Ascending aorta (tissue), 2 donors: ENCODE results near the gene DIPK1B. TPM values are rescaled to one million over a fixed set of nuclear protein-coding genes. Genes with fewer than 3 reads are reported as not detected.

Experiments
- DNase-seq, 2 donors: peaks; one replicate each; pipeline ENCODE4 v3.0.0-alpha.2; 2019; ENCODE audit warnings: low spot score in 2 of 2
- H3K27ac ChIP-seq, 2 donors: fragments of 200-600 bp; sonication (generic); one replicate each; pipeline ENCODE4 v1.5.1; 2016 to 2017; ENCODE audit warnings: mild to moderate bottlenecking in 1 of 2
- H3K27me3 ChIP-seq: fragments of 200-600 bp; sonication (generic); one replicate; pipeline ENCODE4 v1.5.1; 2017
- H3K36me3 ChIP-seq, 2 donors: fragments of 200-600 bp; sonication (generic); one replicate each; pipeline ENCODE4 v1.5.1; 2016
- H3K4me1 ChIP-seq, 2 donors: fragments of 200-600 bp; sonication (generic); one replicate each; pipeline ENCODE4 v1.5.1; 2016 to 2017; ENCODE audit warnings: mild to moderate bottlenecking in 1 of 2
- H3K4me3 ChIP-seq, 2 donors: fragments of 200-600 bp; sonication (generic); one replicate each; pipeline ENCODE4 v1.5.1; 2016 to 2017; ENCODE audit warnings: mild to moderate bottlenecking in 1 of 2
- H3K9me3 ChIP-seq, 2 donors: fragments of 200-600 bp; sonication (generic); one replicate each; pipeline ENCODE4 v1.5.1; 2016
- intact Hi-C: fragments of 100-400 bp; cut with DNase I; formaldehyde crosslinking; loops from one replicate; pipeline ENCODE4 v1.15.1; 2023
- total RNA-seq: library from RNA; depleted of rRNA; stranded (reverse); fragments of >200 nt; gene quantifications from one replicate; pipeline ENCODE4 v1.1.0, GENCODE V29; 2016
- TF ChIP-seq, protein P1 (sequence below), 3 experiments: fragments of 200-600 bp in 2 of 3; fragments of 450-650 bp in 1 of 3; sonication (generic) in 2 of 3; IDR thresholded peaks; one replicate each; pipeline ENCODE4 v1.5.1; 2016 to 2019; ENCODE audit warnings: antibody characterized with exemption in 3 of 3, mild to moderate bottlenecking in 1 of 3, moderate library complexity in 1 of 3

DIPK1B gene
- total RNA-seq, 1 donor from 2014 or later, result 86.2 TPM

DNA sequence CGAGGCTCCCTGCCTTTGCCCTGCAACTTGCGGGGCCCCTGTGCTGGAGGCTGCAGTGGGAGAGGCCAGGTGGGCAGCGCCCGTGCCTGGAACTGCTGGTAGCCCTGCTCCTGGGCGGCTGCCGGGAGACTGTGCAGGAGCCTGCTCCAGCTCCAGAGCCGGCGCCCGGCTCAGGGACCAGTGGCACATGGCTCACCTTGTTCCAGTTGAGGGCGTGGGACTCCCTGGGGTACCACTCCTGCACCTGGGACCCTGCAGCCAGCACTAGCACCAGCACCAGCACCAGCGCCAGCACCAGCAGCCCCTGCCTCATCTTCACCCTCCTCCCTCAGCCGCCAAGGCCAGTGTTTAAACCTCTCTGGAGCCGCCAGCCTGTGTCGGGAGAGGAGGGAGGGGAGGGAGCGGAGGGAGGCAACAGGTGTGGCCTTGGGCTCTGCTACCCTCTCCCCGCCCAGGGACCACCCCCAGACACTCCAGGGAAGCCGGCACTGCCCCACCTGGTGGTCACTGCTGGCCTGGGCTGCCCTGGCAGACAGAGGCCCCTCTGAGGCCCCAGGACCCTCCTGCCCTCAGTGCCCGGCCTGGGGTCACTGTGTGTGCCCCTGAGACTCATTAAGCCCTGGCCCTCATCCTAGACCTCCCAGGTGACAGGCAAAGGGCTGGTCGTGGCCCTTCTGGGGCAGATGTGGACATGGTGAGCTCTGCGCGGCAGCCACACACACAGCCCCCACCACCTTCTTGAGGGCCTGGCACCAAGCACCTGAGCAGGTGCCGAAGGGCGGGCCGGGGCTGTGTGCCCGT is 30.4 kb downstream of the DIPK1B start, which contains the start of gene LCN10:
Gene LCN10 (minus strand): TSS at position 350 of the 801 bp plus-strand sequence. CDS start 37 bp downstream, at position 313.
- TF ChIP-seq, protein P1, sequence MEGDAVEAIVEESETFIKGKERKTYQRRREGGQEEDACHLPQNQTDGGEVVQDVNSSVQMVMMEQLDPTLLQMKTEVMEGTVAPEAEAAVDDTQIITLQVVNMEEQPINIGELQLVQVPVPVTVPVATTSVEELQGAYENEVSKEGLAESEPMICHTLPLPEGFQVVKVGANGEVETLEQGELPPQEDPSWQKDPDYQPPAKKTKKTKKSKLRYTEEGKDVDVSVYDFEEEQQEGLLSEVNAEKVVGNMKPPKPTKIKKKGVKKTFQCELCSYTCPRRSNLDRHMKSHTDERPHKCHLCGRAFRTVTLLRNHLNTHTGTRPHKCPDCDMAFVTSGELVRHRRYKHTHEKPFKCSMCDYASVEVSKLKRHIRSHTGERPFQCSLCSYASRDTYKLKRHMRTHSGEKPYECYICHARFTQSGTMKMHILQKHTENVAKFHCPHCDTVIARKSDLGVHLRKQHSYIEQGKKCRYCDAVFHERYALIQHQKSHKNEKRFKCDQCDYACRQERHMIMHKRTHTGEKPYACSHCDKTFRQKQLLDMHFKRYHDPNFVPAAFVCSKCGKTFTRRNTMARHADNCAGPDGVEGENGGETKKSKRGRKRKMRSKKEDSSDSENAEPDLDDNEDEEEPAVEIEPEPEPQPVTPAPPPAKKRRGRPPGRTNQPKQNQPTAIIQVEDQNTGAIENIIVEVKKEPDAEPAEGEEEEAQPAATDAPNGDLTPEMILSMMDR (IDR thresholded peaks at IDR 0.05), result no peak
- Histone ChIP-seq H3K9me3 (no peaks in the 10 kb centered on the region), H3K36me3 (no peaks in the 10 kb centered on the region), H3K4me3 (no peak within 1 kb of the TSS), H3K27me3 (peaks cover 10% of the 10 kb centered on the region), H3K27ac (no peak within 1 kb of the TSS), H3K4me1 (no peaks in the 10 kb centered on the region)
- no peak for DNase-seq
- intact Hi-C loops, result no loop called here

DNA sequence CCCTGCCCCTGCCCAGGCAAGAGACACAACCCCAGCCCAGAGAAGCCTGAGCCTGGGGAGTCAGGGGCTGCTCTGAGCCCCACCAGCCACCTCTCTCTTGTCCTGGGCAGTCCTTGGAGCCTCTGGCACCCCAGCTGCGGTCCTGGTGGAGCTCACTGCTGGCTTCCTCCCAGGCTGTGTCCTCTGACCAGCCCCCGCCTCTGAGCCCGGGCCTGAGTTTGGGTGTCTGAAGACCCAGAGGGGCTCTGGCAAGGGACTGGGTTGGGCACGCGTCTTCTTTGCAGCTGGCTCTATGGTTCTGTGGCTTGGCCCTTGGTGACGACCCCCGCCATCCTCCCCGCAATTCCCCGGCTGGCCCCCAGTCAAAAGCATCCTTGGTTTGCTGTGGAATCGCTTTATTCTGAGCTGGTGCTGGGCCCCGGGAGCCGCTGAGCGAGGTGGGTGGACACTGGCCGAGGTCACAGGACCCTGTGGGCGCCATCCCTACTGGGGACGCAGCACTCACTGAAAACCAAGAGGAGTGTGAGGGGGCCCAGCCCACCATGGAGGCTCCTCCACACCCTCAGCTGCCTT is 31.4 kb downstream of the DIPK1B start:
- Histone ChIP-seq H3K4me1 (no peaks in the 10 kb centered on the region), H3K36me3 (no peaks in the 10 kb centered on the region), H3K27me3 (peaks cover 10% of the 10 kb centered on the region), H3K9me3 (no peaks in the 10 kb centered on the region), H3K27ac (no peak overlapping the region), H3K4me3 (no peak overlapping the region)
- TF ChIP-seq, protein P1 (IDR thresholded peaks at IDR 0.05), result no peak
- intact Hi-C loops, result no loop called here
- no peak for DNase-seq

DNA sequence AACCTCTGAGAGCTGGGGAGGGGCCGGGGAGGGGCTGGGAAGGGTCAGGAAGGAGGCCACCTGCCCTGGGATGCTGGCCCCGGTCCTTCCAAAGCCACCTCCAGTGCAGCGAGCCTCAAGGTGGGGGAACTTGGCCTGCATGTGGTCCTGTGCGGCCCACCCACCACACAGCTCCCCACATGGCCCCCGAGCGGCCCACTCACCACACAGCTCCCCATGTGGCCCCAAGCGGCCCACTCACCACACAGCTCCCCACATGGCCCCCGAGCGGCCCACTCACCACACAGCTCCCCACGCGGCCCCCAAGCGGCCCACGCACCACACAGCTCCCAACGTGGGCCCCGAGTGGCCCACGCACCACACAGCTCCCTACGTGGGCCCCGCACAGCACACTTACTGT is 32.4 kb downstream of the DIPK1B start:
- H3K27ac ChIP-seq, result no peak overlapping the region
- no peak for DNase-seq
- TF ChIP-seq, protein P1 (IDR thresholded peaks at IDR 0.05), result no peak
- no peaks in the 10 kb centered on the region for H3K4me1 ChIP-seq
- H3K27me3 ChIP-seq, result peaks cover 10% of the 10 kb centered on the region
- no peaks in the 10 kb centered on the region for H3K9me3 ChIP-seq
- intact Hi-C loops, result no loop called here
- H3K36me3 ChIP-seq, result no peaks in the 10 kb centered on the region
- no peak overlapping the region for H3K4me3 ChIP-seq

DNA sequence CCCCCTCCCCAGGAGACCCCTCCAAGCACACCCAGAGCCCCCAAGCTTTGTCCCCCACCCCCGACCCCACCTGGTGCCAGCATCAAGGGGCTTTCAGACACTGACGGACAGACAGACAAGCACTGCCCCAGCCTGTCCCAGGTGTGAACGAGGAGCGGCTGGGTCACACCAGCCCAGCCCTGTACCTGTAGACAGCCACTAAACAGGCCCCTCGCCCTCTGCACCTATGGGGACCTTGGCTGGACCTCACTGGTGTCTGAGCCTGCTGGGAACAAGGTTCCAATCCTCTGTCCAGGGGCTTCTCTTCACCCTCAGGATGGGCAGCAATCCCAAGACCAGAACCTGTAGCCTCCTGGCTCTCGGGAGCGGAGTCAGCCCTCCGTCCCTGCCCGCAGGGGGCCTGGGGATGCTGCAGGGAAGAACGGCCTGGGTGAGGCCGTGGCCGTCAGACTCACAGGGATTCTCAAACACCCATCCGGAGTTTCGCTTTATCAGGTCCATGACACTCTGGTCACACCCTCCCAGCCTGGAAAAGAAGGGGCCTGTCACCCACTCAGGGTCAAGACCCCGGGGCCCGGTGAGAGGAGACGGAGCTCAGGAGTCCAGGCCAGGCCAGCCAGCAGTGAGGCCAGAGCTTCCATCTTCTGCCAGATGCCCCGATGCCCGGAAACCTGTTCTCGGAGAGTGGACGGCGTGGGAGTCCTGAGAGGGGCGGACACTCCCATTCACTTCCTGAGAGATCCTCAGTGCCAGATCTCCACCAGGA is 33.2 kb downstream of the DIPK1B start:
- no peak overlapping the region for H3K4me3 ChIP-seq
- TF ChIP-seq, protein P1 (IDR thresholded peaks at IDR 0.05), result no peak

DNA sequence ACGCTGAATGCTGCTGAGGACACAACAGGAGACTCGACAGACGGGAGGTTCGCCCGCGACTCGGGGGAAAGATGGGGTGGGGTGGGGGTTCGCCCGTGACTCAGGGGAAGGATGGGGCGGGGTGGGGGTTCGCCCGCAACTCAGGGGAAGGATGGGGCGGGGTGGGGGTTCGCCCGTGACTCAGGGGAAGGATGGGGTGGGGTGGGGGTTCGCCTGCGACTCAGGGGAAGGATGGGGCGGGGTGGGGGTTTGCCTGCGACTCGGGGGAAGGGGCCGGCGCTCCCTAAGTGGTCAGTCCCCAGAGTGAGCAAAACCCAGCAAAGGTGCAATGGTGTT is 33.8 kb downstream of the DIPK1B start:
- no peaks in the 10 kb centered on the region for H3K4me1 ChIP-seq
- intact Hi-C loops, result no loop called here
- H3K27me3 ChIP-seq, result peaks cover 10% of the 10 kb centered on the region
- H3K4me3 ChIP-seq, result no peak overlapping the region
- H3K36me3 ChIP-seq, result no peaks in the 10 kb centered on the region
- no peak for DNase-seq
- TF ChIP-seq, protein P1 (IDR thresholded peaks at IDR 0.05), result no peak
- no peaks in the 10 kb centered on the region for H3K9me3 ChIP-seq
- H3K27ac ChIP-seq, result no peak overlapping the region

More for the DNA sequence above, 33.2 kb downstream of the DIPK1B start:
- intact Hi-C loops, result no loop called here
- no peak for DNase-seq
- H3K4me1 ChIP-seq, result no peaks in the 10 kb centered on the region
- peaks cover 10% of the 10 kb centered on the region for H3K27me3 ChIP-seq
- H3K9me3 ChIP-seq, result no peaks in the 10 kb centered on the region
- H3K36me3 ChIP-seq, result no peaks in the 10 kb centered on the region
- no peak overlapping the region for H3K27ac ChIP-seq
